ENCODE data around the gene PEX6. TPM values are rescaled to one million over a fixed set of nuclear protein-coding genes. Genes with fewer than 3 reads are reported as not detected.

Gene PEX6, protein sequence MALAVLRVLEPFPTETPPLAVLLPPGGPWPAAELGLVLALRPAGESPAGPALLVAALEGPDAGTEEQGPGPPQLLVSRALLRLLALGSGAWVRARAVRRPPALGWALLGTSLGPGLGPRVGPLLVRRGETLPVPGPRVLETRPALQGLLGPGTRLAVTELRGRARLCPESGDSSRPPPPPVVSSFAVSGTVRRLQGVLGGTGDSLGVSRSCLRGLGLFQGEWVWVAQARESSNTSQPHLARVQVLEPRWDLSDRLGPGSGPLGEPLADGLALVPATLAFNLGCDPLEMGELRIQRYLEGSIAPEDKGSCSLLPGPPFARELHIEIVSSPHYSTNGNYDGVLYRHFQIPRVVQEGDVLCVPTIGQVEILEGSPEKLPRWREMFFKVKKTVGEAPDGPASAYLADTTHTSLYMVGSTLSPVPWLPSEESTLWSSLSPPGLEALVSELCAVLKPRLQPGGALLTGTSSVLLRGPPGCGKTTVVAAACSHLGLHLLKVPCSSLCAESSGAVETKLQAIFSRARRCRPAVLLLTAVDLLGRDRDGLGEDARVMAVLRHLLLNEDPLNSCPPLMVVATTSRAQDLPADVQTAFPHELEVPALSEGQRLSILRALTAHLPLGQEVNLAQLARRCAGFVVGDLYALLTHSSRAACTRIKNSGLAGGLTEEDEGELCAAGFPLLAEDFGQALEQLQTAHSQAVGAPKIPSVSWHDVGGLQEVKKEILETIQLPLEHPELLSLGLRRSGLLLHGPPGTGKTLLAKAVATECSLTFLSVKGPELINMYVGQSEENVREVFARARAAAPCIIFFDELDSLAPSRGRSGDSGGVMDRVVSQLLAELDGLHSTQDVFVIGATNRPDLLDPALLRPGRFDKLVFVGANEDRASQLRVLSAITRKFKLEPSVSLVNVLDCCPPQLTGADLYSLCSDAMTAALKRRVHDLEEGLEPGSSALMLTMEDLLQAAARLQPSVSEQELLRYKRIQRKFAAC
- total RNA-seq (2014; rRNA removed; shearing (Covaris generic)): 13.8 and 14.2 TPM in 2 replicates

DNA sequence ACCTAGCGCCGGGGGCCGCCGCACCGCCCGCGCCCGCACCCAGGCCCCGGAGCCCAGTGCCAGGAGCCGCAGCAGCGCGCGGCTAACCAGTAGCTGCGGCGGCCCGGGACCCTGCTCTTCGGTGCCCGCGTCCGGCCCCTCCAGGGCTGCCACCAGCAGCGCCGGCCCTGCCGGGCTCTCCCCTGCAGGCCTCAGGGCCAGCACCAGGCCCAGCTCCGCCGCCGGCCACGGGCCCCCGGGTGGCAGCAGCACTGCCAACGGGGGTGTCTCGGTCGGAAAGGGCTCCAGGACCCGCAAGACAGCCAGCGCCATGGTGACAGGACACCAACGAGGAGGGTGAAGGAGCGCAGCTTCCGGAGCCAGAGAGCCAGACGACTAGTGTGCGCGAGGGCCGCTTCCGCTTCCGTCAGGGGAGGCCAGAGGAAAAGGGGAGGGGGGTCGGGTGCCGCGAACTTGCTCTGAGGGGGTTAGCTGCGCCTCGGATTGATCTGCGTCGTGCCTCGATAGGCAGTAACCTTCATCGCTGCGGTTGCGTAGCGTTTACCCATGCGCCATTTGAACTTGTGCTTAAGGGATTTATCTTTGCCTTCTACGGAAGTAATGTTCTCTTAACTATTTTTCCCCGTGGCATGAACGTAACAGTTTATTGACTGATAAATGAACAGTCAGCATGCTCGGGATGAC is at the start of gene PEX6:
Gene PEX6 (minus strand): TSS at position 343 of the 684 bp plus-strand sequence. CDS start 31 bp downstream, at position 312.
- peak; percentile 90 for DNase-seq (ENCODE audit: low read depth)

DNA sequence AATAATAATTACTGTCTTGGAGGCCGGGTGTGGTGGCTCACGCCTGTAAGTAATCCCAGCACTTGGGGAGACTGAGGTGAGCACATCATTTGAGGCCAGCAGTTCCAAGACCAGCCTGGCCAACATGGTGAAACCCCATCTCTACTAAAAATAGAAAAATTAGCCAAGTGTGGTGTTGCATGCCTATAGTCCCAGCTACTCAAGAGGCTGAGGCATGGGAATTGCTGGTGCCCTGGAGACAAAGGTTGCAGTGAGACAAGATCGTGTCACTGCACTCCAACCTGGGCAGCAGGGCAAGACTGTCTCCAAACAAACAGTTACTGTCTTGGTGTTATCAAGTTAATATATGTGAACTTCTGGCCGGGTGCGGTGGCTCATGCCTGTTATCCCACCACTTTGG is 47.4 kb upstream of the PEX6 start:
- DNase-seq (ENCODE audit: low read depth): no peak

DNA sequence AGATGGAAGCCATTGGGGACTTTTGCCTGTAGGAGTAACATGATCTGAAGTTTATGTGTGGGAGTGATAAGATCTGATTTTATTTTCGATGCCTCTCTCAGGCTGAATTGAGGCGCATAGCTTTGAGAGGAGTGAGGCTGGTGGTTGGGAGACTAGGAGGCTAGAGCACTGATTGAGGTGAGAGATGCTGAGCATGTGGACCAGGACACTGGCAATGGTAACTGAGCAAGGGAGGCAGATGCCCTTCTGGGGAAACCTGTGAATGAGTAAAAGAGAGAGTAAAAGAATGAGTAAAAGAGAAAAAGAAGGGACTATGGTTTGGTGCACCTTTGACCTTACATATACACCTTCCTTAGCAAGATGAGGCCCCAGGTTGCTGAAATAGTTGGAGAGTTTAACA is 45.5 kb upstream of the PEX6 start:
- DNase-seq (ENCODE audit: low read depth): no peak

DNA sequence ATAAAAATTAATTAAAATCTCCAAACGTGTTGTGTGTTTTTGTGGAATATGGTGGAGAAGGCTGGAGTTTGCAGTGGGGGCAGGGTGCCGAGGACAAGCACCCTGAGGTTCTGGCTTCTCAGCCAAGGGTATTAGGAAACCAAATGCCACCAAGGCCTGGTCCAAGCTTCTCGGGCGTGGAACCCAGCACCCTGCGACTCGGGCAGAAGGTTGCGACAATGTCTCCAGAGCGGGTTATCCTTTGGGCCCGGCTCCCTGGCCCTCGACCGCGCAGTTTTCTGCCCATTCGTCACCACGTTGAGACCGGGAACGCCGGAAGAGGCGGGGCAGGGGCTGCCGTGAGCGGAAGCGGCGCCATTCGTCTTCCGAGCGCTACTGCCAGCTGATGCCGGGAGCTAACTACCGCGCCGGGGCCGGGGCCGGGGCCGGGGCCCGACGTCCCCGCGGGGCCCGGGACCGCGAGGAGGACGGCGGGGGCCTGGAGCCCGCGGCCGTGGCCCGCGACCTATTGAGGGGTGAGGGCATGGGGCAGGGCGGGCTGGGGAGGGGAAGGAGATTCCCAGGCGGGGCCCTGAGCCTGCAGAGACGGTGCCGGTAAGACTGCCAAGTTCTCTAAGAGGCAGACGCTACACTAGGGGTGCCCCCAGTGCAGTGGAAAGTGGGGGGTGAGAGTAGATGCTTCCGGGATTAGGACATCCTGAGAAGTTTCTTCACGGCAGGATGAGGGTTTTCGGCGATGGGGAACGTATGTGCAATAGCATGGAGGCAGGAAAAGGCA is 42.5 kb upstream of the PEX6 start, which contains the start of gene RRP36:
Gene RRP36 (plus strand): TSS at position 354 of the 778 bp plus-strand sequence. CDS start 32 bp downstream, at position 386.
- DNase-seq (ENCODE audit: low read depth): peak; percentile 80

DNA sequence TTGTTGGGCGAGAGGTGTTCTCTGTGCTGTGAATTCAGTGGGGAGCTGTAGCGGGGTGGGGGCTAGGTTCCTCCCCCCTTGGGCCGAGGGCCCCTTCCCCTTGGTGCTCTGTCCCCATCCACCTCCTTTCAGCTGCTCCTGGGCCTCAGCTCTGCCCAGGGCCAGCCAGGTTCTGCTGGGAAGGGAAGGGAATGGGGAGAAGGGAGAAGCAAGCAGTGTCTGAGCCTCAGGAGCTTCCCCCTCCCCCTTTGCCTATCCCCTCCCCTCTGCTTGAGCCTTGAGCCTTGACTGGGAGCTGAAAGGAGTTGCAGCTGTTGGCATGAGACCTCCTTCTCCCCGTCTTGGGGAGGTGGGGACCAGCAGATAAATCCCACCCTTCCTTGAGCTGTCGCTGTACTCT is 41.9 kb upstream of the PEX6 start:
- DNase-seq (ENCODE audit: low read depth): peak; percentile 41

DNA sequence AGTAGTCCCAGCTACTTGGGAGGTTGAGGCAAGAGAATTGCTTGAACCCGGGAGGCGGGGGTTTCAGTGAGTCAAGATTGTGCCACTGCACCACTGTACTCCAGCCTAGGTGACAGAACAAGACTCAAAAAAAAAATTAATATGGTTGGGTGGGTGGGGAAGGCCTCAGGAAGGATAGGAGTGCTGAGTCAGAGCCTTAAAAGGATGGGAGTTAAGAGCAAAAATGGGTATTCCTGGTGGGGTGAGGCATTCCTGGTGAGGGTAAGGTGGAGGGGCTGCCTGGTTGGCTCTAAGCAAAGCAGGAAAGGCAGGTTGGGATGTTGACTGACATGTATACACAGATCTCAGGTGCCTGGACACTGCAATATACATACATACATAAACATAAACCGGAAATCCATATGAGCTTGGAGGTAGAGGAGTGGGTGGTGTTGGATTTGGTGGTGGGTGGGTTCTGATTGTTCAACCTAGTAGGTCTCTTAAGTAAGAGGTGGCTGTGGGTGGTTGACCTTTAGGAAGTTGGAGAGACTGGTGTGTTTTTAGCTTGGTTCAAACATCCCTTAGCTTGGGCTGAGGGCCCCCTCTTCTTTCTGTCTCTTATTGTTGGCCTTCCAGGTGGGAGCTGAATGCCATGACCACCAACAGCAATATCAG is 41.2 kb upstream of the PEX6 start:
- no peak for DNase-seq (ENCODE audit: low read depth)

DNA sequence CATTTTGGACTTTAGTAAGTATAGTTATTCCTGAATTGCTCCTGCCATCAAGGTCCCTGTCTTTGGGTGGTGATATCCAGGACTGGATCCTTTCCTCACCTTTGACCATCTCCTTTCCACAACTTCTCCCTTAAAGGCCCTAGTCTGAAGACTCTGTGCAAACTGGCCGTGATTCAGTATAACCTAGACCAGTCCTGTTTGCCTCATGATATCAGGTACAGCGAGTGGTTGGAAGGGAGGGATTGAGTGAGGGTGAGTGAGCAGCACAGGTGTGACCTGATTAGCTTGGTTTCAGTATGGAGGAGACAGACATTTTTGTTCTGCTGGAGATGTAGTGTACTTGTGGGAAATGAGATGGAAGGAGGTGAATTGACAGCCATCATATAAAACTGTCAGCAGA is 40.2 kb upstream of the PEX6 start:
- DNase-seq (ENCODE audit: low read depth): no peak

DNA sequence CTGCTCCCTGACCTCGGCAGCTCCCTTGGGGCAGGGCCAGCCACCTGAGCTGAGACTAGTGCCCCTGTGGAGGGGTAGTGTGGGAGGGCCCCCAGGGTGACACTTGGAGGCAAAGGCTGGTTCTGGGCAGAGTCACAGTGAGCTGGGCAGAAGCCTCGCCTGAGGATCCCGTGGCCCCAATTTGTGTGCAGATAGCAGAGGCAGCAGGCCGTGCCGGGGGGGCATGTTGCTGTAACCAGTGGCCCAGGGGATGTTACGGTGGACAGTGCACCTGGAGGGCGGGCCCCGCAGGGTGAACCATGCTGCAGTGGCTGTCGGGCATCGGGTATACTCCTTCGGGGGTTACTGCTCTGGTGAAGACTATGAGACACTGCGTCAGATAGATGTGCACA is 38.0 kb upstream of the PEX6 start:
- no peak for DNase-seq (ENCODE audit: low read depth)

DNA sequence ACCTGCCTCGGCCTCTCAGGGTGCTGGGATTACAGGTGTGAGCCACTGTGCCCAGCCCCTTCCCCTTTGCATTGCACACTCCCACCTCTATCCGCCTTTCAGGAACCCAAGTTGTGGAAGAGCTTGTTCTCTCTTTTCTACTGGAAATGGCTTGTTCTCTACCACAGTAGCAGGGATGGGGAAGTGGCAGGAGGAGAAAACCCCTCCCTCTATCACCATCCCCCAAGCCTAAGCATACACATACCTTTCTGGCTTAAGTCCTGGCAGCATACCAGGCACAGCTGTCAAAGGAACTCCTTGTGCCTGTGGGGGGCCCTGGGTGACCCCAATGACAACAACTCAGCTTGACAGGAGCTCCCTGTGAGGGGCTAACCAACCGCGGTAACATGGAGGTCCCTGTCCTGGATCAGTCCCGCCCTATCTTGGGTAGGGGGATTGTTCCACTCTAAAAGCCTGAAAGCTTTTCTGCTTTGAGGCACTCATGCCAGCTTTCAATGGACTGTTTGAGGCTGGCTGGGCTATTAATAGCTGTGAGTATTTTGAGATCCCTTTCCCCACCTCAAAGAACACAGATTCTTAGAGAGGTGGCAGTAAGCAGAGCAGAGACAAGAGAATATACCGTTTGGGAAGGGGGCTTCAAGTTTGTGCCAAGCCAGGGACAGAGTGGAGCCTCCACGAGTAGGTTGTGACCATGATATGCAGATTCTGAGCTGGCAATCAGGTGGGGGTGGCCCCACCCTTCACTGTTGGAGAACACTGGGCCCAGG is 37.4 kb upstream of the PEX6 start:
- no peak for DNase-seq (ENCODE audit: low read depth)

DNA sequence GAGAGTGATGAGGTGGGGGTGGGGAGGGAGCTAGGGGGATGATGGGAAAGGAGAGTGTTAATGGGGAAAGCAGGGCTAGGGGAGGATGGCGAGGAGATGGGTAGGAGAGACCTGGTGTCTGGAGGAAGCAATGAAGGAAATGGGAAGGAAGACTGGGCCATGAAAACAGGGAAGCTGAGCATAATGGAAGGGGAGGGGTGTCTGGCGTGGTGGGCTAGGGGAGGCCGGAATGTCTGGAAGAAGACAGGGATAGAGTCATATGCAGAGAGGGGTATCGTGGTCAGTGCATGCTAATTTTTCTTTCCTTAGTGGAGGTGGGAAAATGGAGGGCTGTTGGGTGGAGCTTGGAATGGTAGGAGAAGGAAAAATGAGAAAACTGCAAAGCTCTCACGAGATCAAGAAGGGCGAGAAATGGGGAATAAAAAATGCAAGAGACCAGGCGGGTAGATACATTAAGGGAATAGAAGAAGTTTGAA is 35.5 kb upstream of the PEX6 start:
- DNase-seq (ENCODE audit: low read depth): peak; percentile 42

DNA sequence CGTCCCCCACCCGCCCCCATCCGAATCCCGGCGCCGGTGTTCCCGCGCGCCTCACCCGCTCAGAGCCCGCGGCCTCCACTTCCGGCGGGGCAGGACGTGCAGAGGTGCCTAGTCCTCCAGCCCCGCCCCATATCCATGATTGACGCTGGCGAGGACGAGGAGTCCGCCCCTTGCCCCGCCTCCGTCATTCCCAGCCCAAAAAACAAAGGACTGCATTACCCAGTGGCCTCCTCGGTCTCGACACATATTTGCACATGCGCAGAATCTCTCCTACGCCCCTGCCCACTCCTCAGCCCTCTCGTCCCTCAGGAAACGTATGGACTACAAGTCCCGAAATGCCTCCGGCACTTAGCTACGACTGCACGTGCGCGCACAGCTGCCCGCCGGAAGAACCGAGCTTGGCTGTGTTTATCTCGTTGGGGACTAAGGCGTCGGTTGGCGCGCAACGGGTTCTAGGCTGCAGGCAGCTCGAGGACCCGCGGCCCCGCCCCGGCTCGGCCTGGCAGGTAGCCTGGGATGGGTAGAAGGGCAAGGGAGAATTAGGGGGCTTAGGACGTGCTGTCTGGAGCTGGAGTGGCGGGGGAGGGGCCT is 35.0 kb upstream of the PEX6 start, which contains the start of the genes KLHDC3 and MEA1:
Gene KLHDC3 (plus strand): TSS at position 407 of the 591 bp plus-strand sequence. CDS start 2,944 bp downstream, outside the sequence.
Gene MEA1 (minus strand): TSS at position 104 of the 591 bp plus-strand sequence. CDS start 133 bp downstream, outside the sequence.
- peak; percentile 100 for DNase-seq (ENCODE audit: low read depth)

DNA sequence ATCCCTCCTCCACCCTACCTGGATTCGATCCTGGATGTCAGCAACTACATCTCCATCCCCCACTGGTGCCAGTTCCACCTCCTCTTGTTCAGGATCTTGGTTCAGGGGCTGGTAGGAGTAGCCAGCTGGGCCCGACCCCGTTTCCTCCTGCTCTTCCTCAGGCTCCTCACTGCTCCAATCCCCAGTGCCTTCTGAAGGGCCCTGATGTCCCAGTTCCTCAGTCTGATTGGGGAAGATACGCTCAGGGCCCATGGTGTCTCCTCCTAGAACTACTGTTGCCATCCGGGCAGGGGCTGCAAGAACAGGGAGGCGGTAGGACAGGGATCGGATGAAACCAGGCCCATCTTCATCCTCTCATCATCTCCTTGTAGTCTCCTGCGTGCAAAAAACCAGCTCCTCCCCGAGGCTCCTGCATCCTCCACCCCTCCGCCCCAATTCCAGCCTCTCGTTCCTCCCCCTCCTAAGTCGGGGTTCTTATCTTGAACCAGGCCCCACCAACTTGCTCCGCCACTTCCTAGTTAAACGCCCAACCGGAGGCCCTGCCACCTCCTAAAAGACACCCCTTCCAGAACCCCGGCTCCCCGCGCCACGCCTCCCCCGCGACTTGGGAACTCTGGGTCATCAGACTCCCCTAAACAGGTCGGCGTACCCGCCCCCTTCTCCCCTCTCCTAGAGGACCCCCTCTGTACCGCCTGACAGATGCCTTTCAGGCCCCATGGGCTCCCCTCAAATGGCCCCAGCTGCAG is 34.3 kb upstream of the PEX6 start:
- DNase-seq (ENCODE audit: low read depth): peak; percentile 70

DNA sequence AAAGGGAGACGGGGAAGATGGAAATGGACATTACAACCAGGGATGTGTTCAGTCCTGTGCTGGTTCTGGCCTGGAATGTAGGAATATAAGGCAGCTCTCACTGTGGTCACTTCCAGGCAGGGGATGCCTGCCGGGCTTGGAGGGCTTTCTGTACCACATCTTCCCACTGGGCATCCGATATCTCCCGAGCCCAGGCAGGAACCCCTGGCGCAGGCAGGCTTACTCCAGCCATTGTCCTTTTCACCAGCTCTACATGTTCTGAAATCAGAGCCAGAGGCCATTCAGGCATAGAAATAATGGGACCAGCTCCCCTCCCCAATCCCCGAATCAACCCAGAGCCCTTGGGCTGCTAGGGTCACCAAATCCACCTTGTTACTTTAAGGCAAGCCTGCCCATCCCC is 33.4 kb upstream of the PEX6 start:
- no peak for DNase-seq (ENCODE audit: low read depth)

DNA sequence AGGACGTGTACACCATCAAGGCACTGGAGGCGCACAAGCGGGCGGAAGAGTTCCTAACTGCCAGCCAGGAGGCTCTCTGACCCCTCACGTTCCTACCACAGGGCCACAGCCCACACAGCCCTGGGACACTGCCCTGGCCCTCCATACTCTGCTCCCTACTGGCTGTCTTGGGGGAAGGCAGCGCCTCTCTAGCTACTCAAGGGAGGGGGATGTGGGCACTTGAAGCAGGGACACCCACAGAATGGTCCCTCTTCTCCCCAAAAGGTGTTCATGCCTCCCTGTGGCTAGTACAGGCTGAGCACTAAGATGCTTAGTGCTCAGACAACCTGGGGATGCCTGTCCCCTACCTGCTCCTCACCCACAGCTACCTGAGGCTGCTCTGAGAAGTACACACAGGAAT is 32.2 kb upstream of the PEX6 start:
- no peak for DNase-seq (ENCODE audit: low read depth)

DNA sequence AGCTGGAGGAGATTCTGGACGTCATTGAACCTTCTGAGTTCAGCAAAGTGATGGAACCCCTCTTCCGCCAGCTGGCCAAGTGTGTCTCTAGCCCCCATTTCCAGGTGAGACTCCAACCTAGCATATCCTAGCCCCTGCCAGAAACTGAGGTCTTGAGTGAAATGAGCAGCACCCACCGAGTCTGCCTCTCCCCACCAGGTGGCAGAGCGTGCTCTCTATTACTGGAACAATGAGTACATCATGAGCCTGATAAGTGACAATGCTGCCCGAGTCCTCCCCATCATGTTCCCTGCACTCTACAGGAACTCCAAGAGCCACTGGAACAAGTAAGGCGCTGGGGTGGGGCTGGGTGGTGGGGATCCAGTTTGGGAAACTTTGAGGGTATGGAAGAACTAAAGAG is 30.1 kb upstream of the PEX6 start:
- peak; percentile 59 for DNase-seq (ENCODE audit: low read depth)

DNA sequence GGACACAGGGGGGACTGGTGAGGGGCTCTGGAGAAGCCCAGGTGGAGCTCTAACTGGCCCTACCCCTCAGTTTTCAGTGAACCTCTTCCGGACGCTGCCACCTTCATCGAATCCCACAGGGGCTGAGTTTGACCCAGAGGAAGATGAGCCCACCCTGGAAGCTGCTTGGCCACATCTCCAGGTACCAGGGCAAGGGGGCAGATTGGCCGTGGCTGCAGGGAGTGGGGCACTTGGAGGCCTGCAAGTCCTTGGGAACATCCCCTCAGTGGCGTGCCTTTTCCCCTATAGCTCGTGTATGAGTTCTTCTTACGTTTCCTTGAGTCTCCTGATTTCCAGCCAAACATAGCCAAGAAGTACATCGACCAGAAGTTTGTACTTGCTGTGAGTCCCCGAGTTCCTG is 28.1 kb upstream of the PEX6 start:
- DNase-seq (ENCODE audit: low read depth): no peak

DNA sequence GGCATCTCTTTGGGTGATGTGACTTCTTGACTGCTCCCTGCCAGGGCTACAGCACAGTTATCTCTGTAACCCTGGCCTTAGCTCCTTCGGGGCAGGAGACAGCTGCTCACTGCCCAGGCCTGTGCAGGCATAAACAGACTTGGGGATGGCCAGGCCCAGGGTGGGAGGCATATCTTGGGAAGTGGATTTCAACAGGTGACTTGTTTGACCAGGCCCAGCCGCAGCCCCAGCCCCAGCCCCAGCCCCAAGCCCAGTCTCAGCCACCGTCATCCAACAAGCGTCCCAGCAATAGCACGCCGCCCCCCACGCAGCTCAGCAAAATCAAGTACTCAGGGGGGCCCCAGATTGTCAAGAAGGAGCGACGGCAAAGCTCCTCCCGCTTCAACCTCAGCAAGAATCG is 27.3 kb upstream of the PEX6 start:
- no peak for DNase-seq (ENCODE audit: low read depth)

DNA sequence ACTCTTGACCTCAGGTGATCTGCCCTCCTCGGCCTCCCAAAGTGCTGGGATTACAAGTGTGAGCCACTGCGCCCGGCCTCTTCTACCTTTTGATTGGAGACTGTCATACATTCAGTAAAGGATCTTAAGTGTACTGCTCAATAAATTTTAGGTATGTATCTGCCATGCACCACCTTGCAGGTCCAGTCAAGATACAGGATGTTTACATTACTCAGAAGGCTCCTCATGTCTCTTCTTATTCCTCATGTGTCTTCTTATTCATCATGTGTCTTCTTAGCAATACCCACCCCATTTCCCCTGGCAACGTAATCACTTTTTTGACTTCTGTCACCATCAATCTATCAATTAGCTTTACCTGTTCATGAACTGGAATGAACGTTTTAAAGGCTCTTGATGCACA is 26.9 kb upstream of the PEX6 start:
- no peak for DNase-seq (ENCODE audit: low read depth)
